ENCODE measurements around the gene ZC3H10.

DNA sequence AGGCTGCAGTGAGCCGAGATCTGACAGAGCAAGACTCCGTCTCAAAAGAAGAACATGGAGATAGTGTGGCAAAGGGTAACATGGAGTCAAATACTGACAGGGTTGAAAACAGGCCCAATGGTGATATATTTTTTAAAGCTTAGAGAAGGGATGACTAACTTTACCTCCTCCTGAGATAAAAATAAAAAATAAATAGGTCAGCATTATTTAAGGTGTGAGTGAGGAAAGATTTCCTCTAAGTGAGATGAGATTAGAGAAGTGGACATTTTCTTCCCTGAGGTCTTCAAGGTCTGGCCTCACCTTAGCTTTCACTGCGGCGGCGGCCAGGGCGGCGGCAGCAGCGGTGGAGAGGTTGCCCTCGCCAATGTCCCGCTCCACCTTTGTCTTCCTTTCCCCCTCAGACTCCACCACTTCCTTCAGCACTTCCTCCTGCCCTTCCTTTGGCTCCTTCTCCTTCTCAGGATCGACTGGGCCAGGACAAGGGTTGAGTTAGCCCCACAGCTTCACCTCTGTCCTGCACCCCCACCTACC lies 51.2 kb downstream of the ZC3H10 start:
- TF ChIP-seq GATA3 (IDR thresholded peaks at IDR 0.05; ENCODE audit: low read depth, low read length) = no peak
- no peak for TF ChIP-seq GATA2 (IDR thresholded peaks at IDR 0.05; ENCODE audit: low read depth, low read length)
